Endothelial cell of umbilical vein (primary cell): Measurements from ENCODE around the gene CNTRL.

Experiments used
- CTCF ChIP-seq, 2 donors: IDR thresholded peaks; 1 replicate in 1 of 2; 2 replicates in 1 of 2; pipeline ENCODE4 v1.5.1; 2011; ENCODE audit warnings: low read length in 2 of 2, mild to moderate bottlenecking in 2 of 2, moderate library complexity in 2 of 2, control low read depth in 1 of 2, inconsistent platforms in 1 of 2, low read depth in 1 of 2; ENCODE audit not compliant: insufficient read depth in 1 of 2; ENCODE audit errors: extremely low read depth in 1 of 2
- JUN ChIP-seq: IDR thresholded peaks from 2 replicates; pipeline ENCODE4 v1.6.1; 2011; ENCODE audit warnings: borderline replicate concordance, low read depth; ENCODE audit not compliant: insufficient read length, insufficient read depth
- POLR2A ChIP-seq: IDR thresholded peaks from 2 replicates; pipeline ENCODE4 v1.6.1; 2012; ENCODE audit warnings: low read depth, mild to moderate bottlenecking, control low read depth, low read length
- POLR2AphosphoS5 ChIP-seq: IDR thresholded peaks from 2 replicates; pipeline ENCODE4 v1.6.1; 2012; ENCODE audit warnings: low read depth, mild to moderate bottlenecking, control low read depth, low read length, moderate library complexity; ENCODE audit not compliant: insufficient read depth

- TF ChIP-seq CTCF (IDR thresholded peaks at IDR 0.05; ENCODE audit: extremely low read depth in 1 of 2, insufficient read depth in 1 of 2, low read depth in 1 of 2, low read length in 2 of 2) = no peak
- TF ChIP-seq POLR2AphosphoS5 = no peak
- no peak for TF ChIP-seq POLR2A
- no peak for TF ChIP-seq JUN
Observed at GRCh38 chr9:121206516-121207370, 132.0 kb downstream of the CNTRL start.
